Hypothalamus (tissue), 51 donors: ENCODE data around the gene ITGB5.
A peak's percentile ranks its signal among the peaks of the same experiment; 100 is the strongest.

Experiments
- DNase-seq, 51 donors: peaks; one replicate each; lab custom pipeline; 2025; lab: John Stamatoyannopoulos, UW

Gene ITGB5

DNA sequence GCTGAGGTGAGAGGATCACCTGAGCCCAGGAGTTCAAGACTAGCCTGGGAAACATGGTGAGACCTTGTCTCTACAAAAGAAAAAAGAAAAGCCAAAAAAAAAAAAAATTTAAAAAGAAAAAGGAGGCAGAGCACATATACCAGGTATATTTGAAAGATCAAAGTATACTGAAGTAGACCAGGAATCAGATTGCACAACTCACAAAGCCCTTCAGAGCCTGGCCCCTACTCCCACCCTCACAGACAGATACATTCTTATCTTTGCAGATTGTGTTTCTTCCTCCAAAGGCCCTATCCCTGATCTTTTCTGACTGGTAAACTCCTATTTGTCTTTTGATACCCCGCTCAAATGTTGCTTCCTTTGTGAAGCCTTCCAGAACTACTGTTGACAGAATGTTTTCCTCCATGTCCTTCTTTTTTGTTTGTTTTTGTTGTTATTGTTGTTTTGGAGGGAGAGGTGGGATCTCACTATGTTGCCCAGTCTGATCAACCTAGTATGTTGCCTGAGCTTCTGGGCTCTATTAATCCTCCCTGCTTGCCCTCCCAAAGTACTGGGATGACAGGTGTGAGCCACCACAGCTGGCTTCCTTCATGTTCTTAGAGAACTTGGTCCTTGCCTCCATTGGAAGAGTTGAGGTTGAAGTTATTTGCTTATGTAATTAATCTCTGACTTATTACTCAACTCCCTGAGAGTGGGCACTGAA is 9.8 kb upstream of the ITGB5 start:
- DNase-seq: no peak

DNA sequence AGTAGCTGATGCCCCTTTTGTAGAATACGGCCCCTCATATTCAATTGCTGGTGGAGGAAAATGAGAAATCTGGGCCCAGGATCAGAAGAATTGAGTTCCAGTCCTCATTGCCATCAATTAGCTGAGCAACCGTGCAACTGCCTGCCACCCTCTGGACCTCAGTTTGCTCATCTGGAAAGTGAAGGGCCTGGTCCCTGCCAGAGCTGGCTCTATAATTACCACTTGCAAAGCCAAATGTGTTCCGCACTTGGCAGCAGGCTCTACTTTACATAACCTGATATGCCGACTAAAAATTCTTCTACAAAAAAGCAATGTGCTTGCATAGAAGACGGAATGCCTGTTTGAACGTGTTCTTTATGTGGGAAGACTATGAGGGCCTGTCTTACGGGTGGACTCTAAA is 8.6 kb upstream of the ITGB5 start:
- no peak for DNase-seq

DNA sequence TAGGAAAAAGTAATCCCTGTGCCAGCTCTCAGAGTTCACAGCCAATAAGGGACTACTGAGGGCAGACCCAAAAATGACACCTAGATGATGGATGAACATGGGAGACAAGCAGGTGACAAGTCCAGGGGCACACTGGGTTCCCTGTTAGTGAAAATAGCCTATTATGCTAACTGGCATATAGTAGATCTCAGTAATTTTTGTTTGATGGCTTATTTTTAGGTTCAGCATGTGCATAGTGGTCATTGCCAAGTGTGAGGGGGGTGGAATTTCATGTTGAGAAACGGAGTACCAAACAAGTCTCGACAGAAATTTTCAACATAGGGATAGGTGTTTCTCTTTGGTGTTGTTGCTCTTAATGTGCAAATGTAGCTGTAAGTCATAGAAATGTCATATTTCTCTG is 6.4 kb upstream of the ITGB5 start:
- DNase-seq: no peak

DNA sequence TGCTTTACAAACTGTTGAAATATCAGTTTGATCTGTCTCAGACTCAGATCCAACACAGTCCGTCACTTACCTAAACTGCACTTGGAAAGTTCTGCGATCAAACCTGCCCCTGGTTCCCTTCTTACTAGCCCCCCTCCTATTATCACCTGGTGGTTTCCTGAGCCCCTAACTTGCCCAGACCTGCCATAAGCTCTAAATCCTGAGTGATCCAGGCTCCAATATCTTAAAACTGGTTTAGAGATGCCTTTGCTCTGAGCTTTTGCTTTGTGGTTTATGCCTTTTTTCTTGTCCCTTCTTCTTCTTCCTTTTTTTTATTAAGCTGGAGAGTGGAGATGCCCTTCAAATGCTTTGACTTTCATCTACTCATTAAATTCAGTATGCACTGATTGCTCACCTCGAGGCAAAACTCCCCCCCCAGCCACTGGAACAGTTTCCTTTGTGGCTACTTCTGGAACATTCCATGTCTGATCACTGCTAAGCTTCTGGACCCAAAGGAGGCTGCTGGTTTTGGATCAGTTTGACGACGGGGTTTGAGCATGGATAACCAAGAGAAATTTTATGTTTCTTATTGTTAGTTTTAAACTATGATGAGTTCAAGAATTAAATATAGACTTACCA is 3.5 kb upstream of the ITGB5 start:
- DNase-seq: no peak

DNA sequence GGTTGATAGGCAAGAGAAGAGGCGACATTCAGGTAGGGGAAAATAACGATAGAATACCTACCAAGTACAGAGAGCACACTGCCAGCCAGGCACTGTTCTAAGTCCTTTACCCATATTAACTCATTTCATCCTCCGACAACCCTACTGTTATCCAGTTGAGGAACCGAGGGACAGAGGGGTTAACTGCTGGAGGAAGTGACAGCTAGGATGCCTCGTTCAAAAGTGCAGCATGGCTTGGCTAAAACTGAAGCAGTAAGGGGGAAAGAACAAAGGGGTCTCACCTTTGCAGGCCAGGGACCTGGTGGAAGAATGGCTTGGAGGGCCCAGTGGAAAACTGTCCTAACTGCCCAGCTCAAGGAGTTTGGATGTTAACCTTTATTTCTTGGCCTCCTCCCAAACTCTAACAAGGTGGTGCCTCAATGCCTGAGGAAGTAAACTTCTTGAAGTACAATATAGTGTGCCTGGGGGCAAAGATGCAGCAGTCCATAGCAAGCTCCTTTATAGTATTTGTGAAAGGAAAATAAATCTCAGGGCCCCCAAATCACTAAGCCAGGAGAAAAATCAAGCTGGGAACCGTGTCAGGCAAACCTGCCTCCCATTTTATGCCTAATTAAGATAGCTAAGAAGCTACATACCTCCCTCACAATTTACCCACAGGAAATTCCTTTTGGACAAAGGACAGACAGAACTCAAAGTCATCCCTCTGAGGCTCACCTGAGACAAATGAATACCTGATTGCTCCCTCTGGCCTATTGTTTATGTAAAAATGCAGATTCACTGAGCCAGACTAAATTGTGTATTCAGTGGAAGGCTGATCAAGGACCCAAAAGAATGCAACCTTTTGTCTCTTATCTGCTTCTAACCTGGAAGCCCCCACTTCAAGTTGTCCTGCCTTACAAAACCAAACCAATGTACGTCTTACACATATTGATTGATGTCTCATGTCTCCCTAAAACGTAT is 1.6 kb upstream of the ITGB5 start:
- no peak for DNase-seq

DNA sequence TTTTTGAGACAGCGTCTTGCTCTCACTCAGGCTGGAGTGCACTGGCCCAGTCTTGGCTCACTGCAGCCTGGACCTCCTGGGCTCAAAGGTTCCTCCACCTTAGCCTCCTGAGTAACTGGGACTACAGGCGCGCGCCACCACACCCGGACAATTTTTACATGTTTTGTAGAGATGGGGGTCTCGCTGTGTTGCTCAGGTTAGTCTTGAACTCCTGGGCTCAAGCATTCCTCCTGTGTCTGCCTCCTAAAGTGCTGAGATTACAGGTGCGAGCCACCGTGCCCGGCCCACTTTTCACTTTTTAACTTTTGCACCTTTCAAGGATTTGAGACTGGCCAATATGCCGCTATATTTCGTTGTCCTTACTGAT is 750 bp upstream of the ITGB5 start:
- no peak for DNase-seq

DNA sequence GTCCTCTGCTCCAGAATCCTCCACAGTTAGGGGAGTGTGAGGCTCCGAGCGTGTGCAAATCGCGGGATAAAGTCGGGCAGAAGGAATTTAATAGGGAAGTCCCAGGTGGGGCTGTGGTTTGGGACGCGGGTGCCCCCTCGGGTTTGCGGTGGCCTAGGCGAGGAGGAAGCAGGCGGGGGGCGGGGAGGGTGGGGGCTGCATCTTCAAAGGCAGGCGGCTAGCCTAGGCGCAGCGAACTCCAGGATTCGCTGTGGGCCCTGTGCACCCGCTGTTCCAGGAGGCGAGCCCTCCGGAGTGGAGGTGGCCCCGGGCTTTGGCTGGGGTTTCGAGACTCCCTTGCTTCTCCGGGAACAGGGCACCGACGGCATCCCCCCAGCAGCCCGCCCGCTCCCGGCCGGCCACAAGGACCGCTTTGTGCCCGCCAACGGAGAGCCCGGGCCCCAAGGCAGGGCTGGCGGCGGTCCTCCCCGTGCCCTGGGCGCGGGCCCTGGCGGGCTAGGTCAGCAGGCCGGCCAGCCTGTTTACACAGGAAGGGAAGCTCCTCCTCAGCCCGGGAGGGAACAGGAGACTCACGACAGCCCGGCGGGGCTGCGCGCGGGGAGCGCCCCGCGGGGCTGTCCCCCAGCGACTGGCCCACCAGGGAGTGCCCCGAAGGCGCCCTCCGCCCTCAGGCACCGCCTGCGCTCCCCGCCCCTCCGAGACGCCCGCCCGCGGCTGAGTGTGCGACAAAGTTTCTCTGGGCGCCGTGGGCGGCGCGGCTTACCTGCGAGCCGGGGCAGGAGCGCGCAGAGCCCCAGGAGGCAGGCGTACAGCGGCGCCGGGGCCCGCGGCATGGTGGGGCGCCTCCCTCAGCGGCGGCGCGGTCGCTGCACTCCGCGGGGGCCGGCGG is 753 bp downstream of the ITGB5 start:
- peak in 39 of 51 donors; percentile 14 to 80 (median 51) for DNase-seq

DNA sequence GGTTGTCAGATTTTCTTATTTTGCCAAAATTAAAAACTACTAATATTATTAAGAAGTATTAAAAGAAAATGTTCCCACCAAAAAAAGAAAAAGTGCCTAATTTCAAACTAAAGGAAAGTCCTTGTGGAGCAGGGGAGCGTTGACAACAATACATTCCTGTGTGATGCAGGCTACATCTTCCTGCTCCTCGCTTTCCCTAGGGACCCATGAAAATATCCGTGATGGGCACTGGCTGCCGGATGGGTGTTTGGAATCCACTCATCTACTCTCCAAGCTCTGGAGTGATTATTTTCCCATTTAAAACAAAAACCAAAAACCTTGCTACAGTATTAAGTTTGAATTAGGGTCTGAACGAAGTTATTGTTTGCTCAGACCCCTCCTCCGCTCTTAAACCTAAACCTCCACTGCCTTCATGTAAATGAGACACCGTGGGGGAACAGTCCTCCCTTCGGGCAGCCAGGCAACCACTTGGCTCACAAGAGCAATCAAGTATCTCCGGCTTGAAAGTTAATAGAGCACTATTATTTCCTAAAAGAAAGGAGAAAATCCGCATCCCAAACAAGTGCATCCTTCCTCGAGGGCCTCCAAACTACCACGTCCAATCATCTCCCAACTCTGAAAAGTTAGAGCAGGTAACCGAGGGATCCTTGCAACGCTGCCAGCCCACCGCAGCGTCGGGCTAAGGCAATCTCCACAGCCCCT is 1.5 kb downstream of the ITGB5 start:
- DNase-seq: peak in 5 of 51 donors; percentile 6 to 25 (median 14)

DNA sequence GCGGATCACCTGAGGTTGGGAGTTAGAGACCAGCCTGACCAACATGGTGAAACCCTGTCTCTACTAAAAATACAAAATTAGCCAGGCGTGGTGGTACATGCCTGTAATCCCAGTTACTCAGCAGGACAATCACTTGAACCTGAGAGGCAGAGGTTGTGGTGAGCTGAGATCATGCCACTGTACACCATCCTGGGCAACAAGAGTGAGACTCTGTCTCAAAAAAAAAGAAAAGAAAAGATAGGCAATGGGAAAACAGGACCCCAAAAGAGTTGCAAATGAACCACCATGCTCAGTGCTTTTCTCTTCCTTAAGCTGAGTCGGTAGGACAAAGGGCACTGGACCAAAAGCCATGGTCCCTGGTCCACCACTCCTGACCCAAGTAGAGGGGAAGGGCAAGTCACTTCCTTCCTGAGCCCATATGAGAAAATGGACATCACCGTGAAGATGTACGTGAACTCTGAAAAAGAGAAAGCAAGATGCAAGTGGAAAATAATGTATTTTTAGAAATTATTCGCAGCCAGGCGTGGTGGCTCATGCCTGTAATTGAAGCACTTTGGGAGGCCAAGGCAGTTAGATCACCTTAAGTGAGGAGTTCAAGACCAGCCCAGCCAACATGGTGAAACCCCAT is 2.6 kb downstream of the ITGB5 start:
- DNase-seq: no peak

DNA sequence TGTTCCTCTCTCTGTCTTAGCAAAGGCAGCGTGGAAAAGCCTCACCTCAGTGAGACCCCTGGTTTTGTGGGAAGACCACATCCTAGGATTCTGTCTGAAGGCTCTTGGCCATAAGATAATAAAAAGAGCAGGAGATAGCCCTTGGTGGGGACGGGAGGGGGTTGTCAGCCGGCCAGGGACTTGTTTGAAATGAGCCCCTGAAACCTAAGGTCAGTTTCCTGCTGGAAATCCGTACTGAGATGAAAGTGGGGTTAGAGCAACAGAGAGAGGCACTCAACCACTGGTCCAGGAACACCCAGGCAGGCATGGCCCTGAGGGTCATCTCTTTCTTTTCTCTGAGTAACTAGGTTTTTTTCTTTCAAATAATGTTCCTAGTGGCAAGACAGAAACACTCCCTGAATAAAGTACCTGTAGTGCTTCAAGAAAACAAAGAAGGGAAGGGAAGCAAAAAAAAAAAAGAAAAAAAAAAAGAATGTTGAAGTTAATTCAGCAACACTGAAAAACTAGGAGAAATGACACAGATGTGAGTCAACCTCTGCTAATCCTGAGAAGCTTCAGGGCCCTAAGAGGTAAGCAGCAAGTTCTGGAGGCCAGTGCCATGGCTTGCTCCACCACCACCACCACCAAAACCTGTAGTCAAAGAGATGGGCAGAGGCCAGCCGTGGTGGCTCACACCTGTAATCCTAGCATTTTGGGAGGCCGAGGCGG is 3.2 kb downstream of the ITGB5 start:
- DNase-seq: no peak

DNA sequence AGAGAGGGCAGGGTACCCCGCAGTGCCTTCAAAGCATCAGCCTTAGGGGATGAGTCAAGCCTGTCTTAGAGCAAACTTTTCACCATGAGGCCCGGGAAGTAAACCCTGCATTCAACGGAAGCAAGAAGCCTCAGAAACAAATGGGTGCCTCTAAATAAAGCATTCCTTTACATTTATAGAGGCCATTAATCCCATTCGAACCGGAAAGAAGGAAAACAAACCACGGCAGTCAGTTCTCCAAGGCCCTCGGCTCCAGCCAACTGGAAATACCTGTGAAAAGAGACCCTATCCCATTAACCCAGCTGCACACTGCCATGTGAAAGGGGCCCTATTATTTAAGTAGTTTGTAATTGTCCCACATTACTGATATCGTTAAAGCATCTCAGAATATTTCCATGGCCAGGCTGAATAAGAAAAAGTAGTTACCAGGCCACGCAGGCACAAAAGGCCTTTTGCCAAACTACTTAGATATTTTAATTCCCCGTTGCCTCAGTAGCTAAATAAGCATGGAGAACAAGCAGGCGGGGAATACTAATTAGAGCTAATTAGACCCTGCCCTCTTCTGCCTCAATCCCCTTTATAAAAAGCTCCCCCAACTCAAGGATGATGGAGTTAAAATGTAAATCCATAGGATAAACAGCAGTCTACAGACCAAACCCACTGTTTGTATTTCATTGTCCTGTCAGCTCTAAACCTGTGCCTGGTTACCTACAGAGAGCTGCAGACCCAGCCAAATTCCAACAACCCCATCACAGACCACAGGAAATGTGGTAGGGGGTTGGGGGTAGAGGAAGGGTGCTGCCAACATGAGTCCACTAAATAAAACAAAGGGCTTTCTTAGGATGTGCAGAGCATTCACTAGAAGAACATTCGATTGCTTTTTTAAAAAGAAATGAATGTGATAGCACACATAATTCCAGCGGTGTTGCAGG is 4.1 kb downstream of the ITGB5 start:
- DNase-seq: peak in 1 of 51 donors; percentile 13

DNA sequence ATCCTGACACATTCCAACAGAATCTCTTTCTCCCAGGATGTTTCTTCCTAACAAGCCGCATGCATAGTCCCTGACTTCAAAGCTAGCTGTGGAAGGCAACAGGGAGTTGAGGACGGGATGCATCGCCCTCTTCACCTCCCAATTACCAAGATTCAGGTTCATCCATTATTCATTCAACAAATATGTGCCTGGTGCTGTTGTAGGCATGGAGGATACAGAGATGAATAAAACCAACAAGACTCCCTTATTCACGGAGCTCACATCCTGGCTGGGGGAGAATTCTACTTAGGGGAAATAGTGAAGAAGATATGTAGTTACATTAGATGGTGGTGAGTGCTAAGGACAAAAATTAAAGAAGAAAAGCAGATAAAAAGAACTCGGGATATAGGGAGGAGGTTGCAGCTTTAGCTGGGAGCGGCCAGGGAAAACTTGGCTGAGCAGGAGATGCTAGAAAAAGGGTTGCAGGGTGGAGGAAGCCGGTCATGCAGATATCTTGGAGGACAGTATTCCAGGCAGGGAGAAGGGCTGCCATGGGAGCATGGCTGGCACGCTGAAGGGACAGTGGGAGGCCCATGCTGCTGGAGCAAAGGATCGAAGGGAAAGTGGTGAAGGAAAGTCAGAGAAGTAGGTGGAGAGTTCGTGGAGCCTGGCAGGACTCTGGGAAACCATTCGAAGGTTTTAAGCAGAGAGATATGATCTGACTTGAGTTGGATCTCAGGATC is 5.0 kb downstream of the ITGB5 start:
- DNase-seq: no peak

DNA sequence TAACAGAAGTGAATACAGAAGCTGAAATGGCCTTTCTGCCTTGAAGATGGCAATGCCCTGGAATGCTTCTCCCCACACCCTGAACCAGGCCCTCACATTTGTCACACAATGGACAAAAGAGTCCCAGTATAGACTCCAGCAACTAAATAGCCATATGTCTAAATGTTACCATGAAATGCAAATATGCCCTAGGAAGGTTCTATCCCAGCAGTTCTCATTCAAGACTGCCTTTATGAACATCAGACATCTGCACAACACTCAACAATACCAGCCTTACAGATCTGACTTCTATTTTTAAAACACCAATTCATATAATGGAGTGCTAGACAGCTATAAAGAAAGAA is 7.9 kb downstream of the ITGB5 start:
- no peak for DNase-seq

DNA sequence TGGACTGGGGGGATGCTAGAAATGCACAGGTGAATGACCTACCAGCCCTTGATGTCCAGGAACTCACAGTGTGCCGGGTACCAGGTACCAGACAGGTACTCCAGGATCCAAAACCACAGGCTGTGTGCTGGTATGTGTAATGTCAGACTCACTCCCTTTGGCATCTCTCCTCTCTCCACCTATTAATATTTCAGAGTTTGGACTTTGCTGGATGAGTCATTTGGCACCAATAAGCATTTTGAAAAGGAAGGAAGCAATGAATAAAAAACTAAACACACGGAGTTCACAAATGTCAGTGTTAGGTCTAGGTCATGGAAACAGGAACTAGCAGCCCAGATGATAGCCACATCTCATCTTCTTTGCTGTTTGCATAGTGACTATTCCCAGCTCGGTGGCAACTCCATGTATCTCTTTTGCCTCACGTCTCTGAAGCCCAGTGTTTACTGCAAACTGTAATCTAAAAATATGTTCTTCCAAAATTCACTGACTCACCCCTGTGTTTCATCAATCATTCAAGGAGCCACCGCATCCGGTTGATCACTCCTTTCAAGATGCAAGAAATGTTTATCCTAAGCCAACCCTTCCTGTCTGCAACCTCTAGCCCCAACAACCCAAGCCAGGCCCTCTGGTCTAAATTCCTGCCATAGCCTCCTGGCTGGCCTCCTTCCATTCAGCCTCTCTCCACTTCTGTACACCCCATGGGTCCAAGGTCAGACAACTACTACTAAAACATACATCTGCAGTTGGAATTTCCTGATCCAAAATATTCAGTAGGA is 8.4 kb downstream of the ITGB5 start:
- DNase-seq: peak in 1 of 51 donors; percentile 17

DNA sequence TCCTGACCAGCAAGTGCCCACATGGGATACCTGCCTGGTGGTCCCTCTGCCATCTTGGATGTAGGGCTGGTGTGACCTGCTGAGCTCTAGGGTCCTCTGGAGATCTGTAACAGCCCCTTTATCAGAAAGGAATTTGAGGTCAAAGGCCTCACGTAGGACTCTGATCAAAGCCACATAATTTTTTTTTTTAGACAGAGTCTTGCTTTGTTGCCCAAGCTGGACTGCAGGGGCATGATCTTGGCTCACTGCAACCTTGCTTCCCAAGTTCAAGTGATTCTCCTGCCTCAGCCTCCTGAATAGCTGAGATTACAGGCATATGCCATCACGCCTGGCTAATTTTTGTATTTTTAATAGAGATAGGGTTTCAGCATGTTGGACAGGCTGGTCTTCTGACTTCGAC is 9.5 kb downstream of the ITGB5 start:
- no peak for DNase-seq

DNA sequence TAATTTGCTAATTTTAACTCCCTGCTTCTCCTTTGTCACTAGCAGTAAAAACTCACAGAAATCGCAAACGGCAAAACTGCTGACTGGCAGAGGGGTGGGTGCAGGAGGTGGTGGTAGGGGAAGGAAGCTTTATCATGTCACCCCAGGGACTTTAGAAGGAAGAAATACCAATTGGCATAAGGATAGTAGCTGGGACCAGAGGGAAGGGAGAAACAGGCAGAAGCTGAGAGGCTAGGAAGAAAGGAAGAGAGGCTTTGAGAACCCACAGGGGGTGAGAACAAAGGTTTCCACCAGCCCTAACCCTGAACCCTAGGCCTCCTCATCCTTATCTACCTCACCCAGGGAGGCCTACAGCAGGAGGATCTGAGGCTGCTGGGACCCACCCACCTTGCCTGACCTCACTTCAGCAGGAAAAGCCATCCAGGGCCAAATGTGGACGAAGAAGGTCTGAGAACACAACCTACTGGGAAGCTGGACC is 10.7 kb downstream of the ITGB5 start:
- peak in 8 of 51 donors; percentile 1 to 23 (median 16) for DNase-seq
